Motor neuron (in vitro differentiated cells): ENCODE measurements around the gene SARS1. TPM values are rescaled to one million over a fixed set of nuclear protein-coding genes. Genes with fewer than 3 reads are reported as not detected.

Experiments
- ATAC-seq, 8 experiments: fragments of 200-7000 bp; cut with Tn5 transposase; replicated peaks in 6 of 8; 2 replicates each; pipeline ENCODE4 v1.8.0; 2021; ENCODE audit warnings: mild to moderate bottlenecking in 8 of 8, moderate library complexity in 8 of 8
- H3K27ac ChIP-seq, 2 donors: fragments of 250-450 bp; sonication (Bioruptor Pico); 2 replicates each; pipeline ENCODE4 v1.9.0; 2021; ENCODE audit warnings: antibody characterized with exemption in 2 of 2, mild to moderate bottlenecking in 2 of 2, moderate library complexity in 1 of 2
- H3K4me1 ChIP-seq, 2 donors: fragments of 250-450 bp; sonication (Bioruptor Pico); replicated peaks in 1 of 2; 2 replicates each; pipeline ENCODE4 v1.6.1; 2021; ENCODE audit warnings: antibody characterized with exemption in 2 of 2, mild to moderate bottlenecking in 2 of 2, moderate library complexity in 1 of 2
- H3K4me3 ChIP-seq, 5 donors: fragments of 250-450 bp; sonication (Bioruptor Pico); 2 replicates each; pipeline ENCODE4 v1.9.0; 2021; ENCODE audit warnings: antibody characterized with exemption in 5 of 5, mild to moderate bottlenecking in 5 of 5, moderate library complexity in 4 of 5
- WGBS, 10 experiments: fragments of 450-650 bp; shearing (Covaris generic); methylation state at CpG; one replicate each; pipeline ENCODE4 v1.0.0; 2022; 5-methylcytosine and 5-hydroxymethylcytosine counted together
- in situ Hi-C, 9 experiments: fragments of 400-800 bp; cut with MboI; loops; one replicate each; pipeline ENCODE4 v1.15.0; 2021; ENCODE audit warnings: low sequenced_read_pairs in 9 of 9, low pct_unique_long_range_greater_than_20kb in 2 of 9; ENCODE audit not compliant: unreplicated experiment in 9 of 9
- total RNA-seq, 8 experiments: library from RNA; unstranded; fragments of 300-600 nt; gene quantifications; 2 replicates each; pipeline versions ENCODE4 v1.2.3 to v1.2.4, GENCODE V29; 2022

Gene SARS1
- total RNA-seq, 8 experiments from 2014 or later, result 118 to 795 (median 414) TPM

GRCh38 chr1:109271458-109271857 lies 57.7 kb downstream of the SARS1 start:
- in situ Hi-C loops, result loop anchor here in 3 of 9 experiments (10.0 to 25.0 kb wide), 2 partner anchors 116 to 123 kb away; partner anchors contain the start of gene SORT1 (in 3 of the 3)
- Histone ChIP-seq H3K4me3 (no peak overlapping the region), H3K27ac (no peak overlapping the region), H3K4me1 (peaks cover 16 to 17% of the 10 kb centered on the region in 2 donors)
- no peak for ATAC-seq
- 17 to 100% (median 93%) methylated on average over 1 to 4 of the region's 6 CpGs; no CpG with 5 or more reads in 4 of the 10 experiments for WGBS, 10 experiments

- Histone ChIP-seq H3K27ac (no peak overlapping the region), H3K4me1 (peaks cover 17 to 19% of the 10 kb centered on the region in 2 donors), H3K4me3 (no peak overlapping the region)
- WGBS, 10 experiments, result 79 to 100% (median 98%) methylated on average over 1 to 13 of the region's 13 CpGs; no CpG with 5 or more reads in 4 of the 10 experiments
- no peak for ATAC-seq
- in situ Hi-C loops, result loop anchor here in 3 of 9 experiments (10.0 to 25.0 kb wide), 2 partner anchors 115 to 123 kb away; partner anchors contain the start of gene SORT1 (in 3 of the 3)
Observed at GRCh38 chr1:109272021-109272799, 58.5 kb downstream of the SARS1 start.

GRCh38 chr1:109272831-109273547 lies 59.3 kb downstream of the SARS1 start:
- Histone ChIP-seq H3K4me3 (no peak overlapping the region), H3K27ac (no peak overlapping the region), H3K4me1 (peaks cover 23 to 24% of the 10 kb centered on the region in 2 donors)
- peak in 1 of 8 experiments; percentile 0 for ATAC-seq
- in situ Hi-C loops, result loop anchor here in 3 of 9 experiments (10.0 to 25.0 kb wide), 2 partner anchors 114 to 122 kb away; partner anchors contain the start of gene SORT1 (in 3 of the 3)
- 80 to 100% (median 93%) methylated on average over 1 to 9 of the region's 16 CpGs; no CpG with 5 or more reads in 6 of the 10 experiments for WGBS, 10 experiments

GRCh38 chr1:109273570-109274288 lies 60.0 kb downstream of the SARS1 start:
- peak overlapping the region in 1 of 2 donors; percentile 41 for H3K27ac ChIP-seq
- in situ Hi-C loops, result loop anchor here in 3 of 9 experiments (10.0 to 25.0 kb wide), 2 partner anchors 114 to 121 kb away; partner anchors contain the start of gene SORT1 (in 3 of the 3)
- peaks cover 23 to 24% of the 10 kb centered on the region in 2 donors for H3K4me1 ChIP-seq
- H3K4me3 ChIP-seq, result no peak overlapping the region
- no peak for ATAC-seq
- WGBS, 10 experiments, result 44 to 93% (median 67%) methylated on average over 3 to 12 of the region's 30 CpGs; no CpG with 5 or more reads in 3 of the 10 experiments

- Histone ChIP-seq H3K27ac (peak overlapping the region; percentile 38 to 41), H3K4me1 (peaks cover 23 to 24% of the 10 kb centered on the region in 2 donors), H3K4me3 (no peak overlapping the region)
- in situ Hi-C loops, result loop anchor here in 3 of 9 experiments (10.0 to 25.0 kb wide), 2 partner anchors 112 to 120 kb away; partner anchors contain the start of gene SORT1 (in 3 of the 3)
- peak; percentile 8 to 75 (median 64) for ATAC-seq
- WGBS, 10 experiments, result 17 to 80% (median 42%) methylated on average over 2 to 18 of the region's 24 CpGs; no CpG with 5 or more reads in 4 of the 10 experiments
Observed at GRCh38 chr1:109274533-109275476, 61.1 kb downstream of the SARS1 start.

GRCh38 chr1:109275706-109276345 lies 62.1 kb downstream of the SARS1 start:
- ATAC-seq, result peak in 6 of 8 experiments; percentile 0 to 46 (median 30)
- 60 to 94% (median 76%) methylated on average over 1 to 8 of the region's 9 CpGs; no CpG with 5 or more reads in 4 of the 10 experiments for WGBS, 10 experiments
- H3K4me1 ChIP-seq, result peaks cover 23 to 24% of the 10 kb centered on the region in 2 donors
- no peak overlapping the region for H3K27ac ChIP-seq
- no peak overlapping the region for H3K4me3 ChIP-seq
- in situ Hi-C loops, result loop anchor here in 1 of 9 experiments (10.0 kb wide), 1 partner anchor 119 kb away; the partner anchor contains the start of gene SORT1

GRCh38 chr1:109277434-109278204 lies 63.9 kb downstream of the SARS1 start:
- H3K27ac ChIP-seq, result peak overlapping the region; percentile 1 to 20
- no peak overlapping the region for H3K4me3 ChIP-seq
- 20 to 100% (median 72%) methylated on average over 1 to 7 of the region's 7 CpGs; no CpG with 5 or more reads in 3 of the 10 experiments for WGBS, 10 experiments

GRCh38 chr1:109279615-109280278 lies 66.0 kb downstream of the SARS1 start:
- H3K4me1 ChIP-seq, result peaks cover 37 to 41% of the 10 kb centered on the region in 2 donors
- H3K4me3 ChIP-seq, result no peak overlapping the region
- in situ Hi-C loops, result loop anchor here in 1 of 9 experiments (10.0 kb wide), 1 partner anchor 115 kb away; the partner anchor contains the start of gene SORT1
- H3K27ac ChIP-seq, result no peak overlapping the region
- no peak for ATAC-seq
- 89 to 100% (median 99%) methylated on average over 1 to 5 of the region's 5 CpGs; no CpG with 5 or more reads in 2 of the 10 experiments for WGBS, 10 experiments

More at GRCh38 chr1:109277434-109278204, 63.9 kb downstream of the SARS1 start:
- peak; percentile 15 to 75 (median 64) for ATAC-seq
- in situ Hi-C loops, result loop anchor here in 1 of 9 experiments (10.0 kb wide), 1 partner anchor 117 kb away; the partner anchor contains the start of gene SORT1
- peaks cover 34 to 36% of the 10 kb centered on the region in 2 donors for H3K4me1 ChIP-seq

GRCh38 chr1:109280862-109281261 lies 67.1 kb downstream of the SARS1 start:
- Histone ChIP-seq H3K27ac (no peak overlapping the region), H3K4me3 (no peak overlapping the region), H3K4me1 (peaks cover 31 to 39% of the 10 kb centered on the region in 2 donors)
- ATAC-seq, result no peak
- WGBS, 10 experiments, result 80 to 100% (median 96%) methylated on average over 1 to 8 of the region's 12 CpGs; no CpG with 5 or more reads in 4 of the 10 experiments
- in situ Hi-C loops, result no loop called here
